ENCODE measurements around the gene EPHB2.

The EPHB2 gene

DNA sequence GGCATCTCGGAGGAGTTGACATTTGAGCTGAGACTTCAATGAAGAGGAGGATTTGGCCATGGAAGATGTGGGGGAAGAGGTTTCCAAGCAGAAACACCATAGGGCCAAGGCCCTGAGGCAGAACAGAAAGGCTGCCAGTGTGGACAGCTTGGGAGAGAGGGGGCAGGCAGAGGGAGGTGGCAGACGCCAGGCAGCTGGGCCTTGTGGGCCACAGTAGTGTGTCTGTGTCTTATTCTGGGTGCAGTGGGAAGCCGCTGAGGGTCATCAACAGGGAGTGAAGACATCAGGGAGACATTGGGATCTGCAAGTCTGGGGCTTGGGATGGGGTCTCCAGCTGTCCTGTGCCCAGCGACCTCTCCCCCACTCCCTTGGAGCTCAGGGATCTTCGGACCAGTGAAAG lies 165.2 kb downstream of the EPHB2 start:
- no peak for DNase-seq (ENCODE audit: extremely low read depth in 1 of 2, low read depth in 1 of 2)

DNA sequence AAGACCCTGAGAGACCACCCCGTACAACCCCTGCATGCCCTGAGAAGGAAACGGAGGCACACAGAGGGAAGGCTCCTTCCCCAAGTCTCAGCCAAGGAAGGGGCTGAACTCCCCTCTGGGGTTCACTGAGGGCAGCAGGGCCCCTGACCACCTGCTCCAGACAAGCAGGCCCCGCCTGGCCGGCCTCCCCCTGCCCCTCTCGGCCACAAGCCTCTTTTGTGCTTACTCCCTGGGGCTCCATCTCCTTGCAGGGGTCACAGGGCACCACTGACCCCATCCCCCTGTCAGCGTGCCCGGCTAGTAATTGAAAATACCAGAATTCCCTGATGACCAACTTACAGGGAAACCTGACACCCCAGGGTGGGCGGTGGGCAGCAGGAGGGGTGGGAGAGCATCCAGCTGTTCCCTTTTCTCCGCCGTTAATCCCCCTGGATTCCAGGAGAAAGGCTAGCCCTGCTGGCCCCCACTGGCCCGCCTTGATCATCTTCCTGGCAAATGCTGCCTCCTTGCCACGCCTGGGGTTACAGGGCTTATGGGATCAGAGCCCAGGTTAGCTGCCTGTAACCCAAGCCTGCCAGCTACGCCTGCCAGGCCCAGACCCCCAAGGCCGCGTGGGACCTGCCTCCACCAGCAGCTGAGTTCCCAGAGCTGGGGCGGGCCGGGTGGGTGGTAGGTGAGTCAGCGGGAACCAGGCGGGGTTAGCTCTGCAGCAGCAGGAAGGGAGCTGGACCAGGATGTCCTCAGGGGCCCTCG lies 165.9 kb downstream of the EPHB2 start:
- no peak for DNase-seq (ENCODE audit: extremely low read depth in 1 of 2, low read depth in 1 of 2)

DNA sequence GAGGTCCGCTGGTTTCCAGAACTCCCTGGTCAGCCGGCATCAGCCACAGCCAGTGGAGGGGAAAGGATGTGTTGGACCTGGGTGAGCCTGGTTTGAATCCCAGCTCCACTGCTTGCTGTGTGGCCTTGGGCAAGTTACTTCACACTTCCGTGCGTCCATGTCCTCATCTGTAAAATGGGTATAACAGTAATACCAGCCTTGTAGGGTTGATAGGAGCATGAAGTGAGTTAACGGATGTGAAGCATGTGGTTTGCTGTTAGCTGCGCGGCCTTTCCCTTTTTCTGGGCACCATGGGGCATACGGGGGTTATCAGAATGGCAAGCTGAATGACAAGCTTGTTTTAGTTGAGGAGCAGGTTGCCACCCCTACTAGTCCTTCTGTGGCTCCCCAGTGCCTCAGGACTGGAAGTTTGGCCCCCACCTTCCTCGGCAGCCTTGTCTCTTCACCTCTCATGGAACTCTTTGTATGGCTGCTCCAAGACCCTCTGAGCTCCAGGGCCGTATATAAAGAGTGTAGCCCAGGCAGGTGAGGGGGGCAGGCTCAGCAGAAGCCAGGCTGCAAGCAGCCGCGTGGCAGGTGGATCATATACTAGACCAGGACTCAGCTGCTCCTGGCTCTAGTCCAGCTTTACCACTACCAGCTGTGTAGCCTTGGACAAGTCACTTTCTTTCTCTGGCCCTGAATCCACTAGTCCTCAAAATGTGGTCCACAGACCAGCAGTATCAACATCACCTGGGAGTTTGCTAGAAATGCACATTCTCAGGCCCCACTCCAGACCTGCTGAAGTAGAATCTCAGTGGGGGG lies 166.7 kb downstream of the EPHB2 start:
- no peak for DNase-seq (ENCODE audit: extremely low read depth in 1 of 2, low read depth in 1 of 2)

GRCh38 chr1:22877980-22878379 lies 167.3 kb downstream of the EPHB2 start:
- DNase-seq (ENCODE audit: extremely low read depth in 1 of 2, low read depth in 1 of 2) = no peak

- no peak for DNase-seq (ENCODE audit: extremely low read depth in 1 of 2, low read depth in 1 of 2)
Observed at GRCh38 chr1:22878626-22879025, 168.0 kb downstream of the EPHB2 start.

GRCh38 chr1:22879445-22879844 lies 168.8 kb downstream of the EPHB2 start:
- DNase-seq (ENCODE audit: extremely low read depth in 1 of 2, low read depth in 1 of 2) = no peak

DNA sequence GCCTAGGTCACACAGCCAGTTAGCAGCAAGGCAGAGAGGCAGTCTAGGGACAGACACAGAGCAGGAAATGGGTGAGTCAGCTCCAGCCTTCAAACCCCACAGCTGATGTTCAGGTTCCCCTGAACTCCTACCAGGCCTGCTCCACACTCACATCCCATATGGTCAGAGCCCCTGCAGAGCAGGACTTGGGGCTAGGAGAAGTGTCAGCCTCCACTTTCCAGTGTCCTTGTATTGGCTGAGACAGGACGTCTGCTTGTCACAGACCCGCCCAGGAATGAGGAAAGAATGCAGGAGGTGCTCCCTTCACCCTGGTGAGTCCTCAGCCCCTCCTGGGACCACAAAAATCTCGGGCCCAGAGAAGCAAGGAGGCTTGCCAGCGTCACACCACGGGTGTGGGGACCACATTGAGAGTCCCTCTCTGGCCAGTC lies 169.5 kb downstream of the EPHB2 start:
- no peak for DNase-seq (ENCODE audit: extremely low read depth in 1 of 2, low read depth in 1 of 2)

- DNase-seq (ENCODE audit: extremely low read depth in 1 of 2, low read depth in 1 of 2) = no peak
Observed at GRCh38 chr1:22883406-22883805, 172.8 kb downstream of the EPHB2 start.

- peak in 1 of 2 donors; percentile 3 for DNase-seq (ENCODE audit: extremely low read depth in 1 of 2, low read depth in 1 of 2)
Observed at GRCh38 chr1:22884806-22885530, 174.3 kb downstream of the EPHB2 start.

DNA sequence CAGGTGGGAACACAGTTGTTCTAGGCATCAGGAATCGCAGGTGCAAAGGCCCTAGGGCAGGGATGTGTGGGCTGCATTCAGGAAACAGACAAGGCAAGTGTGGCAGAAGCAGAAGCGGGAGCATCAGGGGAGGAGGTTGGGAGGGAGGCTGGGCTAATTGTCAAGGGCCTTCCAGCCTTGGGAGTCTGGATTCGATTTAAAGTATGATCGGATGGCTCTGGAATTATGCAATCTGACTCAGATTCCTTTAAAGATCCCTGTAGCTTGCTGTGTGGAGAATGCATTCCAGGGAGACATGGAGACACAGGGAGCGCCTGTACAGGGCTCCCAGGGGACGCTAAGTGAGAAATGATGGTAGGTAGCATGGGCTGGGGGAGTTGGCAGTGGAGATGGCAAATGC lies 175.6 kb downstream of the EPHB2 start:
- no peak for DNase-seq (ENCODE audit: extremely low read depth in 1 of 2, low read depth in 1 of 2)

GRCh38 chr1:22887491-22887890 lies 176.9 kb downstream of the EPHB2 start:
- no peak for DNase-seq (ENCODE audit: extremely low read depth in 1 of 2, low read depth in 1 of 2)

- no peak for DNase-seq (ENCODE audit: extremely low read depth in 1 of 2, low read depth in 1 of 2)
Observed at GRCh38 chr1:22888320-22889075, 177.9 kb downstream of the EPHB2 start.

DNA sequence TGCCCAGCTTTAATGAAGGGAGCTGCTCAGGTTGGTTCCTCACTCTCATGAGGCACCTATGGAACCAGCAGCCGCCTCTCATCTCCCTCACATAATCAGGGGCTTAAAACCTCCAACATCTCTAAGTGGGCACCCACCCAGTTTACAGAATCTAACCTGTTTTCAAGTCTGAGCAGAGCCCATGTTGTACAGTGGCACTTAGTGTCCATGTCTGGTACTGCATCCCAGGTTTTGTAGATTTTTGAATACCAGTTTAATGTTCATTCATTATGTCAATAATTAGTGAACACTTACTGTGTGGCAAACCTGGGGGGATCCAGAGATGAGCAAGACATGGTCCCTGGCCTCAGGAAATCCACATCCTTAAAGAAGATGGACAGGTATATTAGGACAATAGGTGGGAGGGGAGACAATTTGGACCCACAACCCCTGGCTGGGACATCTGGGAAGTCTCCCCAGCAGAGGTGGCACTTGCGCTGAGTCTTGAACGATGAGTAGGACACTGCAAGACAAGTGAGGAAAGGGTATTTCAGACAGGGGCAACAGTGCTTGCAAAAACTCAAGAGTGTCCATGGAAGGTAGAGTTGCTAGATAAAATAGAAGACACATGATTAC lies 178.7 kb downstream of the EPHB2 start:
- no peak for DNase-seq (ENCODE audit: extremely low read depth in 1 of 2, low read depth in 1 of 2)

- no peak for DNase-seq (ENCODE audit: extremely low read depth in 1 of 2, low read depth in 1 of 2)
Observed at GRCh38 chr1:22892789-22893188, 182.2 kb downstream of the EPHB2 start.

GRCh38 chr1:22893292-22893691 lies 182.7 kb downstream of the EPHB2 start:
- no peak for DNase-seq (ENCODE audit: extremely low read depth in 1 of 2, low read depth in 1 of 2)

DNA sequence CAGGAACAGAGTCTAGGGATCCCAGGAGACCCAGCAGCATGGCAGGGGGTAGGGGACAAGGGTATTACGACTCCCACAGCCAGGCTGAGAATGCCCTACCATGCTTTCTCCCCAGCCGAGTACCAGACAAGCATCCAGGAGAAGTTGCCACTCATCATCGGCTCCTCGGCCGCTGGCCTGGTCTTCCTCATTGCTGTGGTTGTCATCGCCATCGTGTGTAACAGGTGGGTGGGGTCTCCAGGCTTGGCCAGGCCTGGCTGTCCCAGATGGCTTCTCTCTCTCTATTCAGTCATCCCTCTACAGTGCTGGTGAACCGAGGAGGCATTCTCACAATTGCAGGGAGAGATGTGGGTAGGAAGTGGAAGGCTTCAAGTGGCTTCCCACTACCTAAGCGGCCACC lies 184.7 kb downstream of the EPHB2 start:
- no peak for DNase-seq (ENCODE audit: extremely low read depth in 1 of 2, low read depth in 1 of 2)

DNA sequence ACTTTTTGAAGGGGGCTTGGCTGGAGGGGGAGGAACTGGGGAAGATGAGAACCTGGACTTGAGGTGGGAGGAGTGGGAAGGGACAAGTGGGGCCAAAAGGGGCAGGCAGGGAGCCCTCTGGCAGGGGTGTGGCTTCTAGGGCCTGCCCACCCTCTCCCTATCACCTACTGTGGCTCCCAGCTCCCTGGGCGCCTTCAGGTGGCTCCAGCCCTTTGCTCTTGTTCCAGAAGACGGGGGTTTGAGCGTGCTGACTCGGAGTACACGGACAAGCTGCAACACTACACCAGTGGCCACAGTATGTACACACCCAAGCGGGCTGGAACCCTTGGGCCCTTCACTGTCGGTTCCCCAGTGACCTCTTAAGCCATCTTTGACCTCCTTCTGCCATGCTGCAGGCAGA lies 185.5 kb downstream of the EPHB2 start:
- DNase-seq (ENCODE audit: extremely low read depth in 1 of 2, low read depth in 1 of 2) = no peak

DNA sequence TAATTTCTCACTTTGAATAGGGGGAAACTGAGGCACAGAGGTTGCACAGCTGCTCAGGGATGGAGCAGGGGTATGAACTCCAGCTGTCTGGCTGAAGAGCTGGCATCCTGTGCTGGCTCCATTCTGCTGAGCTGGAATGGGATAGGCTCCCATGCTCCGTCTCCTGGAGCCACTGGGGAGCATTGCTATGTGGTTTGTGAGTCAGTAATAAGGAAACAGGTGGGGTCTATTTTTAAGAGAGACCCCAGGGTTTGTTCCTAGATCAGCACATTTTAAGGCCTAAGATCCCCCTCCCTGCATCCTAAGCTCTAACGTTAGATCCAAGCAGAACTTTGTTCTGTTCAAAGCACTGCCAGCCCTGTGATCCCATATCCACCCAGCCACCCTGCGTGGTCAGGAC lies 189.8 kb downstream of the EPHB2 start:
- DNase-seq (ENCODE audit: extremely low read depth in 1 of 2, low read depth in 1 of 2) = no peak

- DNase-seq (ENCODE audit: extremely low read depth in 1 of 2, low read depth in 1 of 2) = no peak
Observed at GRCh38 chr1:22903113-22903512, 192.5 kb downstream of the EPHB2 start.

DNA sequence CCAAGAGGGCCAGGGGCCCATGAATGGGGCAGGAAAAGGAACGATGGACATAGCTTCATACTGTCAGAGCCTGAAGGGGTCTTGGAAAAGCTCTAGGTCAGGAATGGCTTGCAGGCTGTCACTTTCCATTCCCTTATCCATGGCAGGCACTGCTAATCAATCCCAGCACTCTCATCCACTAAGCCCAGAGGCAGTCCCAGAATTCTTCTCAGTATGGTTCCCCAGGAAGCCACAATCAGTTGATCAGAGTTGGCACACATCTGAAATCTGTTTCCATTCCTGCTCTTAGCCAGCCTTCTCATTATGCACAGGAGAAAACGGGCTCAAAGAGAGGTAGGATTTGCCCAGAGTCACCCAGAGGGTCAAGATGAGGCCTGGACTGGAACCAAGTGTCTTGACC lies 196.3 kb downstream of the EPHB2 start:
- no peak for DNase-seq (ENCODE audit: extremely low read depth in 1 of 2, low read depth in 1 of 2)

Data from stimulated activated CD8-positive, alpha-beta memory T cell treated with anti-CD3 and anti-CD28 coated beads, Interleukin-7, amount 100 ng/mL, for 48 hours (primary cell).